ENCODE measurements around the gene SLC25A13. TPM values are rescaled to one million over a fixed set of nuclear protein-coding genes. Genes with fewer than 3 reads are reported as not detected.

The SLC25A13 gene
- total RNA-seq, 4 donors from 2014 or later: 2.3 to 53.0 (median 39.3) TPM

DNA sequence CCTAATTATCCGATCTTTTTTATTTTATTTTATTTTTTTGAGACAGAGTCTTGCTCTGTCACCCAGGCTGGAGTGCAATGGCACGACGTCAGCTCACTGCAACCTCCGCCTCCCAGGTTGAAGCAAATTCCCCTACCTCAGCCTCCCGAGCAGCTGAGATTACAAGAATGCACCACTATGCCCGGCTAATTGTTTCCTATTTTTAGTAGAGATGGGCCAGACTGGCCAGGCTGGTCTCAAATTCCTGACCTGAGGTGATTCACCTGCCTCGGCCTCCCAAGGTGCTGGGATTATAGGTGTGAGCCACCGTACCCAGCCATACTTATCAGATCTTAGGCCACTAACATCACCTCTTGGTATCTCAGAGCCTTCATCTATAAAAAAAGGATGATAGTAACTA is 4.9 kb downstream of the SLC25A13 start:
- intact Hi-C loops (cut with DNase I; ENCODE audit: low total_unique reads): no loop called here
- DNase-seq: no peak
- H3K4me3 ChIP-seq: no peak overlapping the region
- no peak overlapping the region for H3K27ac ChIP-seq
- H3K9me3 ChIP-seq: no peaks in the 10 kb centered on the region
- TF ChIP-seq, protein P1, sequence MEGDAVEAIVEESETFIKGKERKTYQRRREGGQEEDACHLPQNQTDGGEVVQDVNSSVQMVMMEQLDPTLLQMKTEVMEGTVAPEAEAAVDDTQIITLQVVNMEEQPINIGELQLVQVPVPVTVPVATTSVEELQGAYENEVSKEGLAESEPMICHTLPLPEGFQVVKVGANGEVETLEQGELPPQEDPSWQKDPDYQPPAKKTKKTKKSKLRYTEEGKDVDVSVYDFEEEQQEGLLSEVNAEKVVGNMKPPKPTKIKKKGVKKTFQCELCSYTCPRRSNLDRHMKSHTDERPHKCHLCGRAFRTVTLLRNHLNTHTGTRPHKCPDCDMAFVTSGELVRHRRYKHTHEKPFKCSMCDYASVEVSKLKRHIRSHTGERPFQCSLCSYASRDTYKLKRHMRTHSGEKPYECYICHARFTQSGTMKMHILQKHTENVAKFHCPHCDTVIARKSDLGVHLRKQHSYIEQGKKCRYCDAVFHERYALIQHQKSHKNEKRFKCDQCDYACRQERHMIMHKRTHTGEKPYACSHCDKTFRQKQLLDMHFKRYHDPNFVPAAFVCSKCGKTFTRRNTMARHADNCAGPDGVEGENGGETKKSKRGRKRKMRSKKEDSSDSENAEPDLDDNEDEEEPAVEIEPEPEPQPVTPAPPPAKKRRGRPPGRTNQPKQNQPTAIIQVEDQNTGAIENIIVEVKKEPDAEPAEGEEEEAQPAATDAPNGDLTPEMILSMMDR (IDR thresholded peaks at IDR 0.05): no peak
- TF ChIP-seq POLR2A (IDR thresholded peaks at IDR 0.05): no peak
- H3K27me3 ChIP-seq: no peaks in the 10 kb centered on the region
- H3K4me1 ChIP-seq: no peaks in the 10 kb centered on the region
- no peaks in the 10 kb centered on the region for H3K36me3 ChIP-seq

DNA sequence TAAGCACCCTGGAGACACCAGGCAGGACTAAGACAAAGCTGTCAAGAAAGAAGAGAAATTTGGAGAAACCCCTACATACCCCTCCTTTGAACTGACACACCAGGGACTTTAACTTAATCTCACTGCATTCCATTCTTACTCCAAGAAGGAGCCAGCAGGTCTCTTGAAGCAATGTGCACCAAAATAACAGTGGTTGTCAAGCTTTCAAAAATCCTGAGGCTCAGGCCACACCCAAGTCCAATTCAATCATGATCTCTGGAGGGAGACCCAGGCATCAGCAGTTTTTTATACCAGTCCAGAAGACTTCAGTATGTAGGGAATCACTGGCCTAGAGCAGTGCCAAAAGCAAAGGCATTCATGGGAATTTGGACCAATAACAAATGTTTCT is 6.8 kb downstream of the SLC25A13 start:
- intact Hi-C loops (cut with DNase I; ENCODE audit: low total_unique reads): no loop called here
- no peak for DNase-seq
- TF ChIP-seq POLR2A (IDR thresholded peaks at IDR 0.05): no peak
- TF ChIP-seq, protein P1 (IDR thresholded peaks at IDR 0.05): no peak
- Histone ChIP-seq H3K4me1 (peaks cover 0 to 7% of the 10 kb centered on the region in 2 donors), H3K36me3 (no peaks in the 10 kb centered on the region), H3K9me3 (no peaks in the 10 kb centered on the region), H3K27me3 (no peaks in the 10 kb centered on the region), H3K27ac (no peak overlapping the region), H3K4me3 (no peak overlapping the region)

DNA sequence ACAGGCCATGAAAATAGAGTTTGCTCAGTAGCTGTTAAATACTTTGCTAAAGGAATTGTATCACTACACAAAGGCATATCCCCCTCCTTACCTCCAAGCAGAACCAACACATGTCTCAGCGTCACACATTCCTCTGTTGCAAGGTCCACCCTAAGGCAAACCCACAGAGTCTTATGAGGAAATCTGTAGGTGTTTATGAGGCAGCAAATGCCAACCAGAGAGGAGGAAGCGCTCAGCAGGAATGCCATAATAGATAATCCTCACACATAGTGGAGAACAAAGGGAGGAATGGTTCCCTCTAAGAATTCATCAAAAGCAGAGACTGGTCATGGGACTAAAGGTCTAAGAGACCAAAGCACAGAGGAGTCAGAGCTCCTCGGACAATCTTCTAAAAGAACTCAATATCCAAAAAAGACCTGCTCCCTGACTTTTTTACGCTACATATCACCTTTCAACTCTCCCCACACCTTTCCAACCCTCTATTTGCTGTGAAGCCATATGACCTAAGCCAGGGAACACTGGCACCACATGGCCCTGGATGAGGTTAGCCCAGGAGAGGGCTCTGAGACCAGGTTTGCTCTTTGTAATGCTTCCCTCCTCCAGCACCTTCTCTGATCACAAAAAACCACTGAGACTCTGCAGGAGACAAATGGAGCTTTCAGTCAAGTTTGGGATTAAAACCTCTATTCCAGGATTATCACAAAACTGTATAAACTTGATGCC is 7.3 kb downstream of the SLC25A13 start:
- DNase-seq: no peak

DNA sequence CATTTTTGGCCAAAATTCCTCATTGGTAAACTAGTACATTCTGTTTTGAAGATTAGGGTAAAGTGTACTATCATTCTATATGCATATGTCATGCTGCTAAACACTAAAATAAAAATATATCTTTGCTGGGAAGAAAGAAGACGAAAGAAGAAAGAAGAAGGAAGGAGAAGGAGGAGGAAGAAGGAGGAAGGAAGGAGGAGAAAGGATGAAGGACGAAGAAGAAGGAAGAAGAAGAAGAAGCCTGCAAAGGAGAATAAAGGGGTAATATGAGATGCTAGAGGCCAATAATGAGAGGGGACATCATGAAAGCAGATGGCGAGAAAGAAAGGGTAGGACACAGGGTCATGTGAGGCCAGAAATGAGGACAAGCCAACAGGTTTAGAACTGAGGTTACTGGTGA is 8.0 kb downstream of the SLC25A13 start:
- H3K27ac ChIP-seq: no peak overlapping the region
- H3K4me3 ChIP-seq: no peak overlapping the region
- H3K4me1 ChIP-seq: peaks cover 0 to 7% of the 10 kb centered on the region in 2 donors
- no peaks in the 10 kb centered on the region for H3K9me3 ChIP-seq
- H3K27me3 ChIP-seq: no peaks in the 10 kb centered on the region
- intact Hi-C loops (cut with DNase I; ENCODE audit: low total_unique reads): no loop called here
- TF ChIP-seq POLR2A (IDR thresholded peaks at IDR 0.05): no peak
- TF ChIP-seq, protein P1 (IDR thresholded peaks at IDR 0.05): no peak
- no peak for DNase-seq
- no peaks in the 10 kb centered on the region for H3K36me3 ChIP-seq

More for the DNA sequence above, 7.3 kb downstream of the SLC25A13 start:
- Histone ChIP-seq H3K9me3 (no peaks in the 10 kb centered on the region), H3K27ac (no peak overlapping the region), H3K4me3 (no peak overlapping the region), H3K27me3 (no peaks in the 10 kb centered on the region), H3K36me3 (no peaks in the 10 kb centered on the region), H3K4me1 (peaks cover 0 to 7% of the 10 kb centered on the region in 2 donors)
- intact Hi-C loops (cut with DNase I; ENCODE audit: low total_unique reads): no loop called here
- TF ChIP-seq, protein P1 (IDR thresholded peaks at IDR 0.05): no peak
- TF ChIP-seq POLR2A (IDR thresholded peaks at IDR 0.05): no peak

DNA sequence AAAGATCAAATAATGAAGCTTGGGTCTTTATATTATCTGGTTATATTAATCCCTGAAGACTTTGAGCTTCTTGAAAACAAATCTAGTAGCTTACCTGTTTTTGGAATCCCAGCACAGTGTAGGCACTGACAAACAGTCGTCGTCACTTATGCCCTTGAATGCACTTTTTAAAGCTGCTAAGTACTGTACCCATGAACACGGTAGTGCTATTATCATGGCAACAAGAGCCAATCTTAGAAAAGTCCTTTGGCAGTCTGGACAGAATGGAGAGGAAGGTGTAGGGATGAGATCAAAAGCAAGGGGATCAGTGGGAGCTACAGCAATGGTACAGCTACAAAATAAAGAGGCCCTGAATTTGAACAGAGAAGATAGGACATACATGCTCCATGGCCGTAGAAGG is 9.4 kb downstream of the SLC25A13 start:
- Histone ChIP-seq H3K4me3 (no peak overlapping the region), H3K27me3 (no peaks in the 10 kb centered on the region), H3K9me3 (no peaks in the 10 kb centered on the region), H3K4me1 (peaks cover 4 to 7% of the 10 kb centered on the region in 2 donors), H3K36me3 (no peaks in the 10 kb centered on the region), H3K27ac (no peak overlapping the region)
- intact Hi-C loops (cut with DNase I; ENCODE audit: low total_unique reads): no loop called here
- TF ChIP-seq POLR2A (IDR thresholded peaks at IDR 0.05): no peak
- TF ChIP-seq, protein P1 (IDR thresholded peaks at IDR 0.05): no peak
- DNase-seq: no peak

All from uterus (tissue), 4 donors.